ENCODE results near the gene KCNQ2.

The KCNQ2 gene

GRCh38 chr20:63397155-63397843, 75.2 kb downstream of the KCNQ2 start:
- no peaks in the 10 kb centered on the region for H3K9me3 Mint-ChIP-seq
- TF ChIP-seq, protein P1, sequence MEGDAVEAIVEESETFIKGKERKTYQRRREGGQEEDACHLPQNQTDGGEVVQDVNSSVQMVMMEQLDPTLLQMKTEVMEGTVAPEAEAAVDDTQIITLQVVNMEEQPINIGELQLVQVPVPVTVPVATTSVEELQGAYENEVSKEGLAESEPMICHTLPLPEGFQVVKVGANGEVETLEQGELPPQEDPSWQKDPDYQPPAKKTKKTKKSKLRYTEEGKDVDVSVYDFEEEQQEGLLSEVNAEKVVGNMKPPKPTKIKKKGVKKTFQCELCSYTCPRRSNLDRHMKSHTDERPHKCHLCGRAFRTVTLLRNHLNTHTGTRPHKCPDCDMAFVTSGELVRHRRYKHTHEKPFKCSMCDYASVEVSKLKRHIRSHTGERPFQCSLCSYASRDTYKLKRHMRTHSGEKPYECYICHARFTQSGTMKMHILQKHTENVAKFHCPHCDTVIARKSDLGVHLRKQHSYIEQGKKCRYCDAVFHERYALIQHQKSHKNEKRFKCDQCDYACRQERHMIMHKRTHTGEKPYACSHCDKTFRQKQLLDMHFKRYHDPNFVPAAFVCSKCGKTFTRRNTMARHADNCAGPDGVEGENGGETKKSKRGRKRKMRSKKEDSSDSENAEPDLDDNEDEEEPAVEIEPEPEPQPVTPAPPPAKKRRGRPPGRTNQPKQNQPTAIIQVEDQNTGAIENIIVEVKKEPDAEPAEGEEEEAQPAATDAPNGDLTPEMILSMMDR (IDR thresholded peaks at IDR 0.05; ENCODE audit: unreplicated experiment in 3 of 3), result no peak
- H3K4me3 Mint-ChIP-seq, result no peak overlapping the region
- H3K36me3 Mint-ChIP-seq (ENCODE audit: low read depth), result no peaks in the 10 kb centered on the region
- no peak overlapping the region for H3K27ac Mint-ChIP-seq
- H3K27me3 Mint-ChIP-seq (ENCODE audit: low read depth), result peaks cover 32% of the 10 kb centered on the region
- H3K4me1 Mint-ChIP-seq, result peaks cover 17% of the 10 kb centered on the region

DNA sequence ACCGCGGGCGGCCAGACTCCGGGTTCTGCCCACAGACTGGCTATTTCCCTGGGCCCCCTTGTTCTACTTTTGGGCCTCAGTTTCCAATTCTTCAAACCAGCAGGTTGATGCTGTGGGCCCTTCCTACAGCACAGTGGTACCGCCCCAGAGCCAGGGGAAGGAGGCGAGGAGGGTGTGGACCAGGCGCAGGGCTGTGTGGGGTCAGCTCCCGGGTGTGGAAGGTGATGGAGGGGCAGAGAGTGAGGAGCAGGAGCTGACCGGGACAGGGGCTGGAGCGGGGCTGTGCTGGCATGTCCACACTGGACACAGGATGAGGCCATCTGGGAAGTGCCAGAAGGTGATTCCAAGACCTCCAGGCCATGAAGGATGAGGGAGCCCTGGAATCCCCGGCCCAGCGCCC, 76.2 kb downstream of the KCNQ2 start:
- no peaks in the 10 kb centered on the region for H3K36me3 Mint-ChIP-seq (ENCODE audit: low read depth)
- peaks cover 19% of the 10 kb centered on the region for H3K4me1 Mint-ChIP-seq
- H3K27ac Mint-ChIP-seq, result no peak overlapping the region
- TF ChIP-seq, protein P1 (IDR thresholded peaks at IDR 0.05; ENCODE audit: unreplicated experiment in 3 of 3), result no peak
- H3K27me3 Mint-ChIP-seq (ENCODE audit: low read depth), result peaks cover 24% of the 10 kb centered on the region
- H3K4me3 Mint-ChIP-seq, result no peak overlapping the region
- H3K9me3 Mint-ChIP-seq, result peaks cover 4% of the 10 kb centered on the region

- H3K27ac Mint-ChIP-seq, result no peak overlapping the region
- TF ChIP-seq, protein P1 (IDR thresholded peaks at IDR 0.05; ENCODE audit: unreplicated experiment in 3 of 3), result no peak
- peaks cover 21% of the 10 kb centered on the region for H3K27me3 Mint-ChIP-seq (ENCODE audit: low read depth)
- peaks cover 10% of the 10 kb centered on the region for H3K9me3 Mint-ChIP-seq
- no peak overlapping the region for H3K4me3 Mint-ChIP-seq
- H3K4me1 Mint-ChIP-seq, result peaks cover 19% of the 10 kb centered on the region
- no peaks in the 10 kb centered on the region for H3K36me3 Mint-ChIP-seq (ENCODE audit: low read depth)
Observed at GRCh38 chr20:63395723-63396122, 76.7 kb downstream of the KCNQ2 start.

GRCh38 chr20:63394920-63395455, 77.5 kb downstream of the KCNQ2 start:
- Mint-ChIP-seq H3K27me3 (ENCODE audit: low read depth) (peaks cover 17% of the 10 kb centered on the region), H3K36me3 (ENCODE audit: low read depth) (no peaks in the 10 kb centered on the region), H3K27ac (no peak overlapping the region), H3K4me3 (no peak overlapping the region), H3K9me3 (peaks cover 16% of the 10 kb centered on the region), H3K4me1 (peaks cover 19% of the 10 kb centered on the region)
- TF ChIP-seq, protein P1 (IDR thresholded peaks at IDR 0.05; ENCODE audit: unreplicated experiment in 3 of 3), result no peak

DNA sequence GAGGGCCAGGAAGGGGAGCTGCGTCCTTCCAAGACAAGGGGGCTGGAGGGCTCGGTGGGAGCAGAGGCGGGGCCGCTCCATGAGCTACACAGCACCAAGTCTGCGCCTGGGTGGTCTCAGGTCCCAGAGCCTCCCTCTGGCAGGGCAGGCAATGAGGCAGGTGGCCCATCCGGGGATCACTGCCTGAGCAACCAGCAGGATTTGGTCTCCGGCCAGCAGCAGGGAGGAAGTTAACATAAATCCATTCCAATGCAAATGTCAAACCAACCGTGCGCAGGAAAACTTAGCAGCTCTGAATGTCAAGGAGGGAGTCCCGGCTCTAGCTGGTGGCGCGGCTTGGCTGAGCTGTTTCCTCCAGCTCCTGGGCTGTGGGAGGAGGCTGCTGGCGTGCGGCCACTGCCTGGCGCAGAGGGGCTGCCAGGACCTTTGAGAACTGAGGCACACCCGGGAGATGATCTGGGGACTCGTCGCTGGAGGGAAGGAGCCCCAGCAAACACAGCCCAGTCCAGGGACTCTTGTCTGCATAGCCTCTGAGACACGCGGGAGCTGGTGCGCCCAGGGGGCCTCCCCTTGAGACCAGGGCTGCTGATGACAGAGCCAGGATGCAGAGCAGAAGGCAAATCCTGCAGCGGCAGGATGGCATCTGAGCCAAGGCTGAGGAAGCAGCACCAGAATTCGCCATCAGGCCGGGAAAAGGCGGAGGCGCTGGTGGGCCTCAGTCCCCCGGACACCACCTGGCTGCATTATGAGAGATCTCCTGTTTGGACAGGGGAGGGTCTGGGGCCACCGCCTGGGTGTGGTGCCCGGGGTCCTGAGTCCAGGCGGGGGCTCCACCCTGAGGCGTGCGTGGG, 78.2 kb downstream of the KCNQ2 start:
- Mint-ChIP-seq H3K27me3 (ENCODE audit: low read depth) (peaks cover 17% of the 10 kb centered on the region), H3K27ac (peak overlapping the region; percentile 73 to 84 (median 76)), H3K4me1 (peaks cover 19% of the 10 kb centered on the region), H3K36me3 (ENCODE audit: low read depth) (no peaks in the 10 kb centered on the region), H3K4me3 (peak overlapping the region; percentile 13 to 60 (median 49)), H3K9me3 (peaks cover 19% of the 10 kb centered on the region)
- TF ChIP-seq, protein P1 (IDR thresholded peaks at IDR 0.05; ENCODE audit: unreplicated experiment in 3 of 3), result no peak

Data from nephron (organoid).